Upper lobe of left lung (tissue), 4 donors: ENCODE results near the gene RAB3D.

ENCODE experiments used
- POLR2AphosphoS5 ChIP-seq, 2 donors: sonication (generic); formaldehyde crosslinking; IDR thresholded peaks; one replicate each; pipeline ENCODE4 v1.5.1; 2017; ENCODE audit warnings: antibody characterized with exemption in 2 of 2
- TF ChIP-seq, protein P1 (sequence below), 6 experiments: fragments of 450-650 bp in 4 of 6; fragments of 200-600 bp in 2 of 6; sonication (generic) in 2 of 6; IDR thresholded peaks; one replicate each; pipeline ENCODE4 v1.5.1; 2016 to 2019; ENCODE audit warnings: antibody characterized with exemption in 6 of 6

DNA sequence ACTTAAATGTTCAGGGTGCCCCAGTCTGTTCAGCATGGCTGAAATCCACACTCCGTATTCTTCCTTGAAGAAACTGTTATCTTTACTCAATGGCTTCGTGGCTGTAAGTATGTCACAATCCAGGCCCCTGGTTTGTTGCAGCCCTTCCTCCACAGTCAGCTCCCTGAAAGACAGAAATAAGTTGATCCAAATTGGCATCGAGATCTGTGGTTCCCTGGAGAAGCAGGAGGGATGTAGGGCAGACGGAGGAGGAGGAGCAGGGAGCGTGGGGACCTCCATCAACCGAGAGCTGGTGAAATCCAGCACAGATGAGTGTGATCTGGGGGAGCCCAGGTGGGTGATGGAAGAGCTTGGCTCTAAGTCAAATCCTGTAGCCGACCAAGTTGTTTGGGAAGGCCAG, 43.2 kb downstream of the RAB3D start:
- TF ChIP-seq, protein P1, sequence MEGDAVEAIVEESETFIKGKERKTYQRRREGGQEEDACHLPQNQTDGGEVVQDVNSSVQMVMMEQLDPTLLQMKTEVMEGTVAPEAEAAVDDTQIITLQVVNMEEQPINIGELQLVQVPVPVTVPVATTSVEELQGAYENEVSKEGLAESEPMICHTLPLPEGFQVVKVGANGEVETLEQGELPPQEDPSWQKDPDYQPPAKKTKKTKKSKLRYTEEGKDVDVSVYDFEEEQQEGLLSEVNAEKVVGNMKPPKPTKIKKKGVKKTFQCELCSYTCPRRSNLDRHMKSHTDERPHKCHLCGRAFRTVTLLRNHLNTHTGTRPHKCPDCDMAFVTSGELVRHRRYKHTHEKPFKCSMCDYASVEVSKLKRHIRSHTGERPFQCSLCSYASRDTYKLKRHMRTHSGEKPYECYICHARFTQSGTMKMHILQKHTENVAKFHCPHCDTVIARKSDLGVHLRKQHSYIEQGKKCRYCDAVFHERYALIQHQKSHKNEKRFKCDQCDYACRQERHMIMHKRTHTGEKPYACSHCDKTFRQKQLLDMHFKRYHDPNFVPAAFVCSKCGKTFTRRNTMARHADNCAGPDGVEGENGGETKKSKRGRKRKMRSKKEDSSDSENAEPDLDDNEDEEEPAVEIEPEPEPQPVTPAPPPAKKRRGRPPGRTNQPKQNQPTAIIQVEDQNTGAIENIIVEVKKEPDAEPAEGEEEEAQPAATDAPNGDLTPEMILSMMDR (IDR thresholded peaks at IDR 0.05) = no peak
- no peak for TF ChIP-seq POLR2AphosphoS5 (IDR thresholded peaks at IDR 0.05)
